GM12872 (cell line): ENCODE results near the gene PSTK.

Source experiments
- TF ChIP-seq, protein P1 (sequence below): IDR thresholded peaks from 3 replicates; pipeline ENCODE4 v1.5.1; 2011; ENCODE audit warnings: low read depth, mild to moderate bottlenecking, low read length, moderate library complexity; ENCODE audit not compliant: insufficient read depth

PSTK gene

DNA sequence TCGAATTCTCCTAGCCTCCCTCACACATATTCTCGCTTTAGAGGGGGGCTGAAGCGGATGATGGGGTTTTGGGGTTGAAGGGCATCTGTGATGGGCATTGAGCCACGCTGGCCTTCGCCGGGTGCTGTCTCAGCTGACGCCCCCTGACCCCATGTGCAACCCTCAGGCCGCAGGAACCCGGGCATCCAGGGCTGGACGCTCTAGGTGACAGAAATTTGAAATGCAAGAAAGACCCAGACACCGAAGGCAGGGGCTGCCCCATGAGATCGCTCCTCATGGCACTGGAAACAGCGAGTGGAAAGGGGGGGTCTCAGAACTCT, 25.5 kb upstream of the PSTK start:
- TF ChIP-seq, protein P1, sequence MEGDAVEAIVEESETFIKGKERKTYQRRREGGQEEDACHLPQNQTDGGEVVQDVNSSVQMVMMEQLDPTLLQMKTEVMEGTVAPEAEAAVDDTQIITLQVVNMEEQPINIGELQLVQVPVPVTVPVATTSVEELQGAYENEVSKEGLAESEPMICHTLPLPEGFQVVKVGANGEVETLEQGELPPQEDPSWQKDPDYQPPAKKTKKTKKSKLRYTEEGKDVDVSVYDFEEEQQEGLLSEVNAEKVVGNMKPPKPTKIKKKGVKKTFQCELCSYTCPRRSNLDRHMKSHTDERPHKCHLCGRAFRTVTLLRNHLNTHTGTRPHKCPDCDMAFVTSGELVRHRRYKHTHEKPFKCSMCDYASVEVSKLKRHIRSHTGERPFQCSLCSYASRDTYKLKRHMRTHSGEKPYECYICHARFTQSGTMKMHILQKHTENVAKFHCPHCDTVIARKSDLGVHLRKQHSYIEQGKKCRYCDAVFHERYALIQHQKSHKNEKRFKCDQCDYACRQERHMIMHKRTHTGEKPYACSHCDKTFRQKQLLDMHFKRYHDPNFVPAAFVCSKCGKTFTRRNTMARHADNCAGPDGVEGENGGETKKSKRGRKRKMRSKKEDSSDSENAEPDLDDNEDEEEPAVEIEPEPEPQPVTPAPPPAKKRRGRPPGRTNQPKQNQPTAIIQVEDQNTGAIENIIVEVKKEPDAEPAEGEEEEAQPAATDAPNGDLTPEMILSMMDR = no peak

DNA sequence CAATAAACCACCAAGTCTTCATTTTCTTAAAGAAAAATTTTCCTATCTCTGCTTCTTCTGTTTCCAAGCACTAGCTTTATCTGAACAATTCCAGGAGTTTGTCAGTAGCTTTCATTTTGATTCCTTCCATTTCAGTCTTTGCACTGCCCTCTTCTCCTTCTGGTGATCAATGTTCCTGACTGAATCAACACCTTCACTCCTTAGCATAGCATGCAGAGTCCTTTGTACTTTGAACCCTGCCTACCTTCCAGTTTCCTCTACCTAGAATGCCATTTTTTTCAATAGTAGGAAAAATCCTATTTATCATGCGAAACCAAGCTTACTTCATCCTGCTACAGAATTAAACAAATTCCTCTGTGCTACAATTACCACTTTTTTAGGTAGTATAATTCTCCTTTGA, 24.3 kb upstream of the PSTK start:
- TF ChIP-seq, protein P1 = no peak

DNA sequence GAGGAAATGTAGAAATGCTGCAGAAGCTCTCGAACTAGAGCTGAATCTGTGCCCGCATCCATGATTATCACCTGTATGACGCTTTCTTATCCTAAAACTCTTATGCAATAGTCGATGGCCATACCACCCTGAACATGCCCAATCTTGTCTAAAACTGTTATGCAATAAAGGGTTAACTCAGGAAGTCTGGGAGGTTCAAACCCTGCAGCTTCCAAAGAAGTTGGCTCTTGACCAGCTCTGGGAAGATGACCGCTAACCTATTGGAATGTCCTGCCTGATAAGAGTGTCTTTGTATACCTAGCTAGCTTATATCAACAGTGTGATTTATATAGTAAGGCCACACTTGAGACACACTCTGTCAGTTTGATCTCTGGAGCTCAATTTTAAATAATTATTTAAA, 22.7 kb upstream of the PSTK start:
- TF ChIP-seq, protein P1 = no peak

DNA sequence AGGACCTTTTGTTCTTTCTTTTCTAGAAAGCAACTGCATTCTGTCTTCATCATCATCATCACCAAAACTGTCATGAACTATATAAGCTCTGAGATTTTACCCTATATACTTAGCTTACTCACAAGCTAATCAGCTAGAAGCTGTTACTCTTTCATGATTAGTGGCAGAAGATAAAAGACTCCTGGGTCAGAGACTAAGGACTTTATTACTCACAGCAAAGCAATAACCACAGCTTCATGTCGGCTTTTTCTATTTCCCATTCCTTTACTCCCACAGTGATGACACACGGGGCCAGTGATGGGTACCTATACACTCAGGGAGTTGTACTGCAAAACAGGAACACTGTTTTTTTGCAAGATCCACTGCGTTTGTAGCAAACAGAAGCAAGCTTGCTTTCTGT, 17.8 kb upstream of the PSTK start:
- TF ChIP-seq, protein P1 = no peak

DNA sequence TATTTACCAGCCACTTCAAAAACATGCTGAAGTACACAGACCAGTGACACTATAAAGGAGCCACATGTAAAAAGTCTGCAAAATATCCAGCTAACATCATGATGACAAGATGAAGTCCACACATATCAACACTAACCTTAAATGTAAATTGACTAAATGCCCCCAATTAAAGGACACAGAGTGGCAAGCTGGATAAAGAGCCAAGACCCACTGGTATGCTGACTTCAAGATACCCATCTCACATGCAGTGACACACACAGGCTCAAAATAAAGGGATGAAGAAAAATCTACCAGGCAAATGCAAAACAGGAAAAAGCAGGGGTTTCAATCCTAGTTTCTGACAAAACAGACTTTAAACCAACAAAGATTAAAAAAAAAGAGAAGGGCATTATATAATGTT, 13.3 kb upstream of the PSTK start:
- TF ChIP-seq, protein P1 = no peak

DNA sequence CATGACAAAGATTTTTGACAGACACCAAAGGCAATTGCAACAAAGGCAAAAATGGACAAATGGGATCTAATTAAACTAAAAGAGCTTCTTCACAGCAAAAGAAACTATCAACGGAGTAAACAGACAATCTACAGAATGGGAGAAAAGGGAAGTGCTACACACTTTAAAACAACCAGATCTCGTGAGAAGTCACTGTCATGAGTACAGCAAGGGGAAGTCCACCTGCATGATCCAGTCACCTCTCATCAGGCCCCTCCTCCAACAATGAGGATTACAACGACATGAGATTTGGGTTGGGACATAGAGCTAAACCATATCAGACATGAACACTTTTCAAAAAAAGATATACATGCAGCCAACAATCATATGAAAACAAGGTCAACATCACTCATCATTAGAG, 11.5 kb upstream of the PSTK start:
- TF ChIP-seq, protein P1 = no peak

DNA sequence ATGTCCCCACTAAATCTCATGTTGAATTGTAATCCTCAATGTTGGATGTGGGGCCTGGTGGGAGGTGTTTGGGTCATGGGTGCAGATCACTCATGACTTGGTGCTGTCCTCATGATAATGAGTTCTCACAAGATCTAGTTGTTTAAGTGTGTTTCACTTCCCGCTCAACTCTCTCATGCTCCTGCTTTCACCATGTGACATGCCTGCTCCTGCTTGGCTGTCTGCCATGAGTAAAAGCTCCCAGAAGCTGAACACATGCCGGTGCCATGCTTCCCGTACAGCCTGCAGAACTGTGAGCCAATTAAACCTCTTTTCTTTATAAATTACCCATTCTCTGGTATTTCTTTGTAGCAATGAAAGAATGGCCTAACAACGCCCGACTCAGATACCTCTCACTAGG, 6.2 kb upstream of the PSTK start:
- TF ChIP-seq, protein P1 = no peak

DNA sequence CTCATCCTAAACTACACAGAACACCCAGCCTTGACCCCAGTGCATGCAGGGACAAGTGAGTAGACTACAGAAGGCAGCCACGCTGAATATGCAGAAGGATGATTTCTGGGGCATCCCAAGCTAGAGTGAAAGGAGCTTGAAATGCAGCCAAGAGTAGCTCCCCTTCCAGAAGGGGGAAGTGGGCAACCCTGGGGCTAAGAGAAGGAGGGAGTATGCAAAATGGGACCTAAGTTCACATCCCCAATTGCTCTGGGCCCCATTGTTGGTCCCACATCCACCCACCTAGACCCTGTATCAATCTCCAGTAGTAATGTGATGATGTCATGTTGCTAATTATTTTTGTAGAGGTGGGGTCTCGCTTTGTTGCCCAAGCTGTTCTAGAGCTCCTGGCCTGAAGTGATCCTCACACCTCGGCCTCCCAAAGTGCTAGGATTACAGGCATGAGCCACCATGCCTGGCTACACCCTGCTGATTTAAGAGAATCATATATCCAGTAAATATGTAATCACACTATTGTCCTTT, 5.6 kb upstream of the PSTK start:
- TF ChIP-seq, protein P1 = no peak
